GM21515 (cell line): ENCODE data around the gene DCAF8L2.
"Not testable (repeated sequence)": the region's sequence is repeated elsewhere in the genome, so short reads cannot be mapped to it uniquely, and the experiment has no call there.

Experiments used
- ATAC-seq: cut with Tn5 transposase; IDR thresholded peaks from one replicate; pipeline ENCODE4 v1.9.1; 2021; ENCODE audit not compliant: unreplicated experiment

Gene DCAF8L2

GRCh38 chrX:27590044-27590443, at the start of gene DCAF8L2:
TSS of gene DCAF8L2 (plus strand) at chrX:27590344. CDS start at chrX:27746896, 156,552 bp downstream.
- no peak for ATAC-seq

DNA sequence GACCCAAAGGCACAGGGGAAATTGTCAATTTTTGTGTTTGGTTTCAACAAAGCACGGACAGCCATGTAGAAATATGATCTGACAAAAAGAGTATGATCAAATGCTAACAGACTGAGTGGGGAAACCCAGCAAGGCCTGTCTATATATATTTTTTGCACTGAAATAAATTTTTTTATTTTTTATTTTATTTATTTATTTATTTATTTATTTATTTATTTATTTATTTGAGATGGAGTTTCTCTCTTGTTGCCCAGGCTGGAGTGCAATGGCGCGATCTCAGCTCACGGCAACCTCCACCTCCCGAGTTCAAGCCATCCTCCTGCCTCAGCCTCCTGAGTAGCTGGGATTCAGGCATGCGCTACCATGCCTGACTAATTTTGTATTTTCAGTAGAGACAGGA, 49.0 kb upstream of the DCAF8L2 start:
- ATAC-seq: not testable (repeated sequence)

DNA sequence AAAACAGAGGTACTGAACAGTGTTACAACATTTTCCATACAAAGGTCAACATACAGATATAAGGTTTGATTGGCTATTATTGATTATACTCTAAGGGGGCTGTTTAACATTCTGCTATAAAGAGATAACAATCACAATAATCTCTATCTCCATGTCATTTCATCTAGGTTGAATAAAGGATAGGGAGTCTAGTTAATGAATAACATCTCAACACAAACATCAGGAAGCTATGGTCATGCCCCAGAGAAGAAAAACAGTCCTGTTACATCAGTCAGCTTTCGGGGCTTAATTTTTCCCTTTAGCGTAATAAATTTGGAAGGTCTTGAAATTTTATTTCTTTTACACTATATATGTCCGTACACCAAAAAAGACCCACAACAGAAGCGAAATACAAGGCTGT, 41.5 kb upstream of the DCAF8L2 start:
- no peak for ATAC-seq

- no peak for ATAC-seq
Observed at GRCh38 chrX:27549688-27550087, 40.5 kb upstream of the DCAF8L2 start.

- ATAC-seq: no peak
Observed at GRCh38 chrX:27555514-27555913, 34.6 kb upstream of the DCAF8L2 start.

GRCh38 chrX:27565992-27566391, 24.2 kb upstream of the DCAF8L2 start:
- no peak for ATAC-seq

GRCh38 chrX:27571164-27571563, 19.0 kb upstream of the DCAF8L2 start:
- ATAC-seq: no peak

- ATAC-seq: no peak
Observed at GRCh38 chrX:27575565-27575964, 14.6 kb upstream of the DCAF8L2 start.

DNA sequence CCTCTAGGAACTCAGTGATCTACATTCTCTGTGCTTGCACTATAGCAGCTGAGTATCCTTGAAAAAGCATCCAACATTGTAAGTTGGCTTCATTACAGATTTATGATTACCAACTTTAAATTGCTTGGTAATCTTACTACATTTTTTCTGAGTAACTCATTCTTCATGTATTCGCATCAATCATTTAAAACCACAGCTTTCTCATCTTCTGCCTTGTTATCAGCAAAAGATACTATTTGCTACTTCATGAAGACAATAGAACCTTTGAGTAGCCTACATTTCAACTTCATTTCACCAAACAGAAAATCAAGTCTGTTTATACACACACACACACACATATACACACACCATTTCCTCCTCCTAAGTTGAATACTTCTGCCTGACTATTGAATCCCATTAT, 6.2 kb upstream of the DCAF8L2 start:
- ATAC-seq: no peak

DNA sequence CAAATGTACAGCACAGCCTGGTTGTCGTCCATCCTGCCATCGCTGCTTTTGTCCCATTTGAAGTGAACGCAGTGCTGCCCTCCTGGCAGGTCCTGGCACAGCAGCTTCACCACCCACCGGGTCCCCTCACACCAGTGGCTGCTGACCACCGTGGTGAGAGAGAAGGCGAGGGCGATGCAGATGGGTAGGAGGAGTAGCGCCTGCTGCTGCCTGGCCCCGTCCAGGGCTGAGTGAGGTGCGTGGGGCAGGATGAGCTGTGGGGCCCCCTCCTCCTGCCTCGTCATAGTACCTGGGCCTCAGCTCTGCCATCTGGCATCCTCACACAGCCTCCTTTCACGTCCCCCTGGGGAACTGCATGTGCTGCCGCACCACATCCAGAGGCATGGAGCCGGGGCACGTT, 1.8 kb downstream of the DCAF8L2 start:
- ATAC-seq: no peak

DNA sequence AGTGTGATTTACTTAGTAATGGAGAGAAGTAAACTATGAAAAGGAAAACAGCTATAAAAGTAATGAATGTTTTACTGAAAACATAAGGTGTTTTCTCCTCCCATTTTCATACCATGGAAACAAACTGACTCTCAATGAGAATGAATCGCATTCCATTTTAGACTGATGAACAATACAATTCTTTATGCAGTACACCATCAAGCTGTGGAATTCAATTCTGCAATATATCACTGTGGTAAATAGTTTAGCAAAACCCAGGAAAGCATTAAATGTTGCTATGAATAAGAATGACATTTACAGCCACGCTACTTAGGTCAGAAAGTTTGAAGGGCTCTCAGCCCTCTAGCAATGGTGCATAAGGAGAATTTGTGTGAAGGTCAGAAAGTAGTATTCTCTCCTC, 7.4 kb downstream of the DCAF8L2 start:
- ATAC-seq: no peak

- no peak for ATAC-seq
Observed at GRCh38 chrX:27598312-27598711, 8.2 kb downstream of the DCAF8L2 start.

DNA sequence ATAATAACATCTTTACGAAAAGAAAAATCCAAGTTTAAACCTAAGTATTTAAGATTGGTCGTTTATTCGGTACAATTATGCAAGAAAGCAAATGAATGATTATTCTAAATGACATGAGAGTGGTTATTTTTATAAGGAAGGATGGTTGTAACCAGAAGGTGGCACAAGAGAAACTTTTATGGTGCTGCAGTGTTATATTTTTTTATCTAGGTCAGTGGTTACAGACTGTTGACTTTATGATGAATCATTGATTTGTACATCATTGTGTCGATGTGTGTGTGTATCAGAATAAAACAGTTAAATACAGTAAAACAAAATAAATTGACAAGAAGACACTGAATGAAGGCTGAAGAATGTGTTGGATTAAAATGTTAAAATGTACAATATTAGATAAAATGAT, 9.8 kb downstream of the DCAF8L2 start:
- no peak for ATAC-seq

DNA sequence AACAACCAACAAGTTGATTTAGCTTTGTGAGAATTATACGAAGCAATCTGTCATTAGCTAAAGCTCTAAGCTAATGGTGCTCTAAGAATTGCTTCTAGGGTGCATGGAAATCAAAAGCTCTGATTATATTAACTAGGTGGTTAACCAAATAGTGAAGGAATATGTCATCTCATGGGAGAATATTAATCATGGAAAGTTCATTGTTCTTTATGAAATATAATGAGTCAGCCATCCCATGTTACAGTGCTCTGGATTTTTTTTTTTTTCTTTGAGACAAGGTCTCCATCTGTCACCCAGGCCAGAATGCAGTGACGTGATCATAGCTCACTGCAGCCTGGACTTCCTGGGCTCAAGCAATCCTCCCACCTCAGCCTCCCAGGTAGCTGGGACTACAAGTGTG, 10.5 kb downstream of the DCAF8L2 start:
- no peak for ATAC-seq

DNA sequence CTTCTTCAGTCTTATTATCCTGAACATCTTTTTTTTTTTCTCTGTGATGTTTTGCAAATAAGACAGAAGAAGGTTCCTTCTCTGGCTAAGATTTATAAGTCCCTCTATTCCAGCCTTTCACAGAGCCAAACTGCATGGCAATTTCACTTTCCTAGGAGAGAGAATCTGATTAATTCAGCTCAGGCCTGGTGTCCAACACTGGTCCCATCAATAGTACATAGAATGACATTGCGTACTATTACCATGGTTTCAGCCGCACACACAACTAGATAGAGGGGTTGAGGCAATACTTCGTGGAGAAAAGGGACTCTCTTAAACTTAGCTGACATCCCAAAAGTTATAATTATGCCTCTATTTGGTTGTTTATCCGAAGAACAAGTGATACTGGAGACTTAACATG, 18.5 kb downstream of the DCAF8L2 start:
- no peak for ATAC-seq

DNA sequence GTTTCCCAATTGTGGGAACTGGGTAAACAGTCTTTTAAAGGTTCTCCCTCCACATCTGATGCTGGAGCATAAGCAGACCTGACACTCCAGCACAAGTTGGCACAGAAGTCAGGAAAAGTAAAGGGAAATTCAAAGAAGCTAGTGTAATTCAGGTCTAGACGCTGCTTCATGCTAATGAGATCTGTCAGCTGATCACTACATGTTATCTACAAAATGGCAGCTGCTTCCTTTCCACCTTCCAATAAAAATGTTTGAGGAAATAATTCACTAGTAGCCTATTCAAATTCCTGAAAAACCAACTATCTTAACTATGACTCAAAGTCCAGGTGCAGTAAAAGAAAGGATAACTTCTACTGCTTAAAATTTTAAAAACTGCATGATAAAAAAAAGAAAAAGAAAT, 29.3 kb downstream of the DCAF8L2 start:
- ATAC-seq: no peak

DNA sequence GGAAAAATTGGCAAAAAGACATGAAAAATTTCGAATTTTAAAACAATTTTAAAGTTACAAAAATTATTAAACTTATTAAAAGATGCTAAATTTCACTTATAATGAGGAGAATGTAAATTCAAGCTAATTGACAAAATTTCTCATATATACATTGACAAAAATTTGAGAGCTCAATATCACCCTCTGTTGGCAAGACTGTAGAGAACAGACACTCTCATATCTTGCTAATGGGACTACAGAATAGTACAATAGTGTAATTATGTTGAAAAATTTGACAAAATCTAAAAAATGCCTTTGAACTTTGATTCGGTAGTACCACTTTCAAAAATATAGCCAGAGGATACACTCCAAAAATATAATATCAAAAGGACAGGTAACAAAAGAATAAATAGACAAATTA, 29.8 kb downstream of the DCAF8L2 start:
- ATAC-seq: no peak

DNA sequence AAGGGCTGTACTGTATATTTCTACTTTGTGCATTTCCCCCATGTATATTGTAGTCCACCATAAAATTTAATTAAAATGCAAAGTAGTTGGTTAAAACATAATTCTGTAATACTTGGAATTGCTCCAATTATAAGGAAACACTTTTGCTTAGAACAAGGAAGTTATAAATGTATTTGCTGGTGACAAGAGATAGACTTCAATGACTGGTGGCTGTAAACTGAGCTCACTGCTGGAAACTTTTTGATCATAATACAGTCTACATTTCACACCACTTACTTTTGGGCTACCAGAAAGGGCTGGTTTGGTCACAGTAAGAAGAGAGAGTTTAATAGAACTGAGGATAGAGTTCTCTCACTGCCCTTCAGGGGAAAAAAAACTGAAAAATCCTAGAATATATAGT, 32.7 kb downstream of the DCAF8L2 start:
- ATAC-seq: no peak

DNA sequence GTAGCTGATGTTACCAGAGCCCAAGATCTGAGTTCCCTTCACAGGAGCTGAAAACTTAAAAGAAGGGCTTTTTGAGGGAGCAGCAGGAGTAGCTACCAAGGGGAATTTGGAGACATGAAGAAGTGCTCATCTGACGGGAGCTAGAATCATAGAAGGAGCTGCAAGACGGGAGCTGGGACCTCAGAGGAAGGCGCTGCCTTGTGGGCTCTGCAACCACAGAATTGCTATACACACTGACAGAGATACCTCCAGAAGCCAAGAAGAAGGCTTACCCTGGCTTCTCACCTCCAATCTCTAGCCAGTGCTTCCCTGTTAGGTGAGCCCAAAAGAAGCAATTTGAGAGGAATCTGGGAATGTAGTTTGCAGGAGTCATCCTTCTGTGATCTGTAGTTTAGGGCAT, 35.9 kb downstream of the DCAF8L2 start:
- no peak for ATAC-seq

DNA sequence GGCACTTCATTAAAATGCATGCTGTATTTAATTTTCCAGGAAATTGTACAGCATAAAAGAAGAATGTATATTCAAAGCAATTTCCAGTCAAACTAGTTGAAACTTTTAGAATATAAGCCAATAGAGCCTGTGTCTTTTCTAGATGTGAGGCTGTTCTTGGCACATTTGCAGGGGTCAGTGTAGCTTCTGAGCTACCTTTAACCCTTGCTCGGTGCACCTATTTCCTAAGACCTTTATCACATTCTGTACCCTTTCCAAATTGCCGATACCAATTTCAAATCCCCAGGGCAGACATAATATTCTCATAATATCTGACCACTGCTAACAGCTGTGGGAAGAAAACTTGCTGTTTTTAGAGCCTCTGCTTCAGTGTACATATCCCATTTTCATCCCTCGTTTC, 43.2 kb downstream of the DCAF8L2 start:
- no peak for ATAC-seq

GRCh38 chrX:27656581-27656980, 66.4 kb downstream of the DCAF8L2 start:
- ATAC-seq: no peak

DNA sequence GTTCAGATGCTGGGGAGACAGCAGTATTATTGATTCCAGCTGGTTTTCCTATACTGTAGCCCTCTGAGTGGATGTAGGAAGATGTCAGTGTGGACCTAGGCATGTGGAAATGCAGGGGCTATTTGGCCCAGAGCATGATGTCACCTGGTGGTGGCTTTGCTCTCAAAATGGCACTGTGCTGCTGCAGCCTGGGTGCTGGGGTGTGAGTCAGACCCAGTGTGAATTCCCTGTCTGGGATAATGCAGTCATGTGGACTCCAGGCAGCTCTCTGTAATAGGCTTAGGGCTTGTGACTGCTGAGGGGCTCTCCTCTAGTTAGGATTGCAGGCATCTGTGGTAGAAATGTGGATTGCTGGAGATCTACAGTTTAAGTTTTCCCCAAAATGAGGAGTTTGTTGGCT, 70.7 kb downstream of the DCAF8L2 start:
- no peak for ATAC-seq

DNA sequence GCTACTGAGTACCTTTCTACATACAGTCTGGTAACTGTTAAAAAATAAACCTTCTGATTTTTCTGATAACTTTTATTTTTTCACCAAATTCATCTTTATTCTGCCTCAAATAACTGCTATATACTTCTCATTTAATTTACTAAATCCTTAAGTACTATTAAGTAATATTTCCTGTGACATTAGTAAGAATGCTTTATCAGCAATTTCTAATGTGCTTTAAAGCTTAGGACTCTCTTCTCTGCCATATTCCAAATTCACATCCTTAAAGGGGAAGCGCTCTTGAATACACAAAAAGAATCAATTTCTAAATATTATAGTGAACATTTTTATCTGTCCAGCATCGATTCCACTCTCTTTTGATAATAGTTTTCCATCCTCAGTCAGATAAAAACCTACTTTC, 81.1 kb downstream of the DCAF8L2 start:
- no peak for ATAC-seq

DNA sequence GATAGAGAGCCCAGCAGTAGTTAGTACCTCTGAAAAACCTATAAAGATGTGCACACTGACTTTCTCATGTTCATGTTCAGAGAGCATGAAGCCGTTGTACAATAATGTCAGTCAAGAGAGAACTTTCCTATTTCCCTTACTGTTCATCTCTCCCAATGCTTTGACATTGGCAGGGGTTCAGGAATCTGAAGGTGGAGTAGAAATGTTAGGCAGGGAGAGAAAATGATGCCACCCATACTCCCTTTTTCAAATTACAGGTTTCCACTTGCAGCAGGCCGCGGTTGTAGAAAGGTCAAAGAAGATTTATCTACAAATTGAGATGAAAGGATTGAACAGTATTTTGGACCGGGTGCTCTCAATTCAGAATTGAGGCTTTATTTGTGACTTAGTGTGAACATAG, 84.3 kb downstream of the DCAF8L2 start:
- no peak for ATAC-seq
